Measurements from ENCODE around the gene MAPK8IP2. TPM values are rescaled to one million over a fixed set of nuclear protein-coding genes. Genes with fewer than 3 reads are reported as not detected.

Gene MAPK8IP2
- polyA plus RNA-seq, 2 of the 4 experiments (the other 2 are of a cell fraction): 0.76 to 3.0 TPM

GRCh38 chr22:50621948-50622722, 21.5 kb downstream of the MAPK8IP2 start:
- 58% methylated on average over 15 of the region's 18 CpGs for WGBS (ENCODE audit: missing lambda C conversion rate)
- FAIRE-seq (no peak), ATAC-seq (no peak), DNase-seq (ENCODE audit: low read depth in 1 of 2, low spot score in 1 of 2) (no peak)
- Histone ChIP-seq H3K9me3 (no peaks in the 10 kb centered on the region), H3K4me3 (no peak overlapping the region), H3K4me2 (peak overlapping the region; percentile 99), H3K4me1 (peaks cover 13% of the 10 kb centered on the region), H3K27ac (no peak overlapping the region)
- ChIA-PET CTCF (interaction anchor here (1.2 to 2.8 kb wide), 6 partner anchors 13 to 214 kb away, joined by 3 to 26 read pairs (median 8); partner anchors contain the start of genes KLHDC7B and SCO2), POLR2A (interaction anchor here (1.8 kb wide), 1 partner anchor 96 kb away, joined by 10 read pairs; the partner anchor contains the start of gene SCO2)
- no peak for TF ChIP-seq EHMT2 (IDR thresholded peaks at IDR 0.05; ENCODE audit: low read depth)
- TF ChIP-seq, protein P1, sequence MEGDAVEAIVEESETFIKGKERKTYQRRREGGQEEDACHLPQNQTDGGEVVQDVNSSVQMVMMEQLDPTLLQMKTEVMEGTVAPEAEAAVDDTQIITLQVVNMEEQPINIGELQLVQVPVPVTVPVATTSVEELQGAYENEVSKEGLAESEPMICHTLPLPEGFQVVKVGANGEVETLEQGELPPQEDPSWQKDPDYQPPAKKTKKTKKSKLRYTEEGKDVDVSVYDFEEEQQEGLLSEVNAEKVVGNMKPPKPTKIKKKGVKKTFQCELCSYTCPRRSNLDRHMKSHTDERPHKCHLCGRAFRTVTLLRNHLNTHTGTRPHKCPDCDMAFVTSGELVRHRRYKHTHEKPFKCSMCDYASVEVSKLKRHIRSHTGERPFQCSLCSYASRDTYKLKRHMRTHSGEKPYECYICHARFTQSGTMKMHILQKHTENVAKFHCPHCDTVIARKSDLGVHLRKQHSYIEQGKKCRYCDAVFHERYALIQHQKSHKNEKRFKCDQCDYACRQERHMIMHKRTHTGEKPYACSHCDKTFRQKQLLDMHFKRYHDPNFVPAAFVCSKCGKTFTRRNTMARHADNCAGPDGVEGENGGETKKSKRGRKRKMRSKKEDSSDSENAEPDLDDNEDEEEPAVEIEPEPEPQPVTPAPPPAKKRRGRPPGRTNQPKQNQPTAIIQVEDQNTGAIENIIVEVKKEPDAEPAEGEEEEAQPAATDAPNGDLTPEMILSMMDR (IDR thresholded peaks at IDR 0.05): peak; percentile 34

GRCh38 chr22:50622723-50623327, 22.2 kb downstream of the MAPK8IP2 start:
- DNase-seq (ENCODE audit: low read depth in 1 of 2, low spot score in 1 of 2) (no peak), ATAC-seq (no peak; a peak in 1 of 6 replicates), FAIRE-seq (no peak)
- Histone ChIP-seq H3K4me2 (no peak overlapping the region), H3K9me3 (no peaks in the 10 kb centered on the region), H3K27ac (no peak overlapping the region), H3K4me1 (peaks cover 15% of the 10 kb centered on the region), H3K4me3 (no peak overlapping the region)
- no CpG with 5 or more reads among the region's 16 CpGs for WGBS (ENCODE audit: missing lambda C conversion rate)
- ChIA-PET POLR2A (no interaction called here), CTCF (no interaction called here)
- TF ChIP-seq TFCP2L1 (CRISPR knock-in tag; IDR thresholded peaks at IDR 0.05): no peak
- no peak for TF ChIP-seq ZNF302 (CRISPR knock-in tag; IDR thresholded peaks at IDR 0.05)
- no peak for TF ChIP-seq CHD2 (IDR thresholded peaks at IDR 0.05; ENCODE audit: low read length, partially characterized antibody)
- TF ChIP-seq PBX3 (IDR thresholded peaks at IDR 0.05): no peak
- TF ChIP-seq HDAC2 (IDR thresholded peaks at IDR 0.05): no peak
- no peak for TF ChIP-seq CBX8 (IDR thresholded peaks at IDR 0.05)
- no peak for TF ChIP-seq SREBF2 (IDR thresholded peaks at IDR 0.05)
- TF ChIP-seq MAFK (IDR thresholded peaks at IDR 0.05; ENCODE audit: partially characterized antibody): no peak
- no peak for TF ChIP-seq JUN (IDR thresholded peaks at IDR 0.05)
- TF ChIP-seq EP300 (IDR thresholded peaks at IDR 0.05): no peak
- TF ChIP-seq HEYL (CRISPR knock-in tag; IDR thresholded peaks at IDR 0.05): no peak
- TF ChIP-seq NR3C1 (IDR thresholded peaks at IDR 0.05): no peak
- no peak for TF ChIP-seq PHF8 (IDR thresholded peaks at IDR 0.05; ENCODE audit: borderline replicate concordance, low read depth)

DNA sequence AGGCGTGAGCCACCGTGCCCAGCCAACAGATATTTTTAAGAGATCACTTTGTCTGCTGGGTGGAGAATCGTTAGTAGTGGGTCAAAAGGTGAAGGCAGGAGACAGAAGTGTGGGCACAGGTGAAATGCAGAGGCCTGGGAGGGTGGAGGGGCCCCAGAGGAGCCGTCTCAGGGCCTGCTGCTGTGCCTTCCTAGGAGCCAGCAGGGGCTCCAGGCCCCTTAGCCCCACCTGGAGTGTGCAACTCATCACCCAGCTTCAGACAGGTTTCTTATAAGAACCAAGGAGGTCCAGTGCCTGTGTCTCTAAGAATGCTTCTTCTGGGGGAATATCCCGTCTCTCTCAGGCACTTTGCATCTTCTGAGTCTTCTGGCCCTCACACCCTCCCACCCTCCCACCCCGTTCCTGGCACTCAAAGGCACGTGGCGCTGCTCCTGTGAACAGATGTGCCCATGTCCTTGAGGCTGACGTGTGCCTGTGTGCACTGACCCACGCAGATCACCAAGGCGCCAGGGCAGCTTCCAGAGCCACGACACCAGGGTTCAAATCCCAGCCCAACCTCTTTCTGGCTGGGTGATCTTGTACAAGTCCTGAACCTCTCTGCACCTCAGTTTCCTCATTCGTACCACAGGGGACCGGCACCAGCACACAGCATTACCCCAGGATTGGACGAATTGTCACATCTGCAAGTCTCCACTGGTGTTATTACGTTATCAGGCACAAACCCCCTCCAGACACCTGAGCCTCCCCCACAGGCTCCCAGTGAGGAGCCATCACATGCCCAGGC, 23.9 kb downstream of the MAPK8IP2 start:
- no peak overlapping the region for H3K4me2 ChIP-seq
- H3K4me3 ChIP-seq: no peak overlapping the region
- ATAC-seq (no peak), DNase-seq (ENCODE audit: low read depth in 1 of 2, low spot score in 1 of 2) (no peak), FAIRE-seq (no peak)
- no peaks in the 10 kb centered on the region for H3K9me3 ChIP-seq
- H3K27ac ChIP-seq: no peak overlapping the region
- H3K4me1 ChIP-seq: peaks cover 19% of the 10 kb centered on the region
- WGBS (ENCODE audit: missing lambda C conversion rate): 89% methylated on average over 8 of the region's 16 CpGs
- no peak for TF ChIP-seq ESRRA (IDR thresholded peaks at IDR 0.05; ENCODE audit: borderline replicate concordance, low read length)
- TF ChIP-seq SMC3 (IDR thresholded peaks at IDR 0.05): no peak
- POLR2A ChIA-PET: no interaction called here
- CTCF ChIA-PET: interaction anchor here (1.8 kb wide), 1 partner anchor 70 kb away, joined by 4 read pairs; no protein-coding TSS in a partner anchor
